Stimulated activated CD8-positive, alpha-beta memory T cell treated with anti-CD3 and anti-CD28 coated beads, Interleukin-15, amount 100 ng/mL, for 1 hour (primary cell): ENCODE data around the gene PTPN7.
"Not testable (repeated sequence)": the region's sequence is repeated elsewhere in the genome, so short reads cannot be mapped to it uniquely, and the experiment has no call there.

ENCODE experiments used
- DNase-seq: peaks from one replicate; pipeline ENCODE4 v3.0.0-alpha.2; 2020; ENCODE audit warnings: low read depth

The PTPN7 gene

DNA sequence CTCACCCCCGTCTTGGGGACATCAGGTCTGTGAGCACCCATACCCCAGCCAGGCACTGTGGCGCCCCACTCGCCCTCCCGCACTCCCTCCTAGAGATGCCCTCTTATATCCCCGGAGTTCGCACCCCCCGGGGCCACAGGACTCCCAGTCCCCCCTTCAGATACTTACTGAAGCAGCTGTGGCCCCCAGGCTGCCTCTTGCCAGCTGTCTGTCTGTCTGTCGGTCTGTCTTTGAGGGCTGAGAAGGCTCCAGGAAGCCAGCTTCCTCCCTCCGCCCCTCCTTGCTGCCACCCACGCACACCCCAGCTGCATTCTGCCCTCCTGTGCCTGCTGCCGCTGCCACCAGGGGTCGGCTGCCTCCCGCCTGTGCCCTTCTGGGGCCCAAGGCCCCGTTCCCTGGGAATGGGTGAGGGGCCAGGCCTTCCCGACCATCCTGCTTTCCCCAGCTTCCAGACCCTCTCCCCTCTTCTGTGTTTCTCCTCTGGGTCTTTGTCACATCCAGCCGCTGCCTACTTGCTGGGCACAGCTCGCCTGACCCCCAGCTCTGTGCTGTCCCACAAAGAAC lies at the start of gene PTPN7:
Gene PTPN7 (minus strand): TSS at position 226 of the 564 bp plus-strand sequence. CDS start 1,200 bp downstream, outside the sequence.
- DNase-seq = peak; percentile 78

DNA sequence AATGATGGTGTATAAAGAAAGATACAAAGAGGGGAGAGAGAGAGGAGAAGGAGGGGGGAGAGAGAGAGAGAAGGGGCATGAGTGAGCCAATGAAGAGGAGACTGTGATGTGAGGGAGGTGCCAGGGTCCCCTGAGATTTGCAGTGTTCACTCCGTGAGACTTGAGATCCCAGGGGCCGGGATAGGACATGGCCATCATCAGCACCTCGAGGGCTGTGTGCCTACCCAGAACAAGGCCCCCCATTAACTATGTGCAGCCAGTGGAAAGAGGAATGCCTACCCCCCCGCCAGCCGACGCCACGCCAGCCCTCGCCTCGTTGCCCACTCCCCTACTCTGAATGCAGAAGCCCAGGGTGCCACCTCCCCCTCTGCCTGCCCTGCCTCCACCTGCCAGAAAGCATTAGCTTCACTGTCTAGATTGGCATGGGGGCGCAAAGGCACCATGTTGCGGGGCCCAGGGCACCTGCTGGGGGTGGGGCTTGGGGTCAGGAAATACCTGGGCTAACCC lies 48.0 kb upstream of the PTPN7 start:
- no peak for DNase-seq

DNA sequence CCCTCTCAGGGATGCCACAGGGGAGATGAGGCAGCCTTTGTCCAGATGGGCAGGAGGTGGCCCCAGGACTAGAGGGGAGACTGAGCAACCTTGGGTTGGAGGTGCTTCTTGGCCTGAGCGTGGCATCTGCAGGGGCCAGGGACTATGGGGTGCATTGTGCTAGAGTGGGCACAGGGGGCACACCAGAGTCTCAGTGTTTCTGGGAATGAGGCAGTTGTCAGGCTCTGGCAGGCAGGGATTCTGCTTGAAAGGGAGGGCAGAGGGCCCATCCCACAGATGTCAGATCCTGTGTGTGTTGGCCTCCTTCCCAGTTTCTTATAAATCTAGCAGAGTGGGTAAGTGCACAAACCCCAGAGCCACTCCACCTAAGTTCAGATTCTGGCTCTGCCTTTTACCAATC lies 46.9 kb upstream of the PTPN7 start:
- DNase-seq = no peak

DNA sequence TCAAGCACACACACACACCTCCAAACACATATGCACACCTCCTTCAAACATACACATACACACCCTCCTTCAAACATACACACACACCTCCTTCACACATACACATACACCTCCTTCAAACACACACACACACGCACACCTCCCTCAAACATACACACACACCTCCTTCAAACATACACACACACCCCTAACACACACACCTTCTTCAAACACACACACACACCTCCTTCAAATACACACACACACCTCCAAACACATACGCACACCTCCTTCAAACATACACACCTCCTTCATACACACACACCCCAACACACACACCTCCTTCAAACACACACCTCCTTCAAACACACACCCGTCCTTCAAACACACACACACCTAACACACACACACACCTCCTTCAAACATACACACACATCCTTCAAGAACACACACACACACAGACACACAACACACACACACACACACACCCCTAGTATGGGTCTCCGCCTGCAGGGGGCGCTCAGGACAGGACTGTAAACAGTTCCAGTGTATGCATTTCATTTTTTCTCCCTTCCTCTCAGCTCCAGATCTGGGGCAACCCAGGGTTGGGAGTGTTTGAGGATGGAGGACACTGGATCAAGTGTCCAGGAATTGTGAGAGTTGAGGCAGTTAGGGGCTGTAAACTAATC lies 45.3 kb upstream of the PTPN7 start:
- DNase-seq = no peak

DNA sequence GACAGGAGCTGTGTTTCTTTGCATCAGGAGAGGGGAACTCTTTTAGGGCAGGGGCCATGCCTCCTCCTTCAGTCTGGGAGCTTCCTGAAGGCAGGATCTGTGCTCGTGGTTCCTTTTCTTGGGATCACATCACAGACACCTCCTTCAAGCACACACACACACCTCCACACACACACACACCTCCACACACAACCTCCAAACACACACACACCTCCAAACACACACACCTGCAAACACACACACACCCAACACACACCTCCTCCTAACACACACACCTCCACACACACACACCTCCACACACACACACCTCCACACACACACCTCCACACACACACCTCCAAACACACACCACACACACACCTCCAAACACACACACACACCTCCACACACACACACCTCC lies 43.7 kb upstream of the PTPN7 start:
- no peak for DNase-seq

DNA sequence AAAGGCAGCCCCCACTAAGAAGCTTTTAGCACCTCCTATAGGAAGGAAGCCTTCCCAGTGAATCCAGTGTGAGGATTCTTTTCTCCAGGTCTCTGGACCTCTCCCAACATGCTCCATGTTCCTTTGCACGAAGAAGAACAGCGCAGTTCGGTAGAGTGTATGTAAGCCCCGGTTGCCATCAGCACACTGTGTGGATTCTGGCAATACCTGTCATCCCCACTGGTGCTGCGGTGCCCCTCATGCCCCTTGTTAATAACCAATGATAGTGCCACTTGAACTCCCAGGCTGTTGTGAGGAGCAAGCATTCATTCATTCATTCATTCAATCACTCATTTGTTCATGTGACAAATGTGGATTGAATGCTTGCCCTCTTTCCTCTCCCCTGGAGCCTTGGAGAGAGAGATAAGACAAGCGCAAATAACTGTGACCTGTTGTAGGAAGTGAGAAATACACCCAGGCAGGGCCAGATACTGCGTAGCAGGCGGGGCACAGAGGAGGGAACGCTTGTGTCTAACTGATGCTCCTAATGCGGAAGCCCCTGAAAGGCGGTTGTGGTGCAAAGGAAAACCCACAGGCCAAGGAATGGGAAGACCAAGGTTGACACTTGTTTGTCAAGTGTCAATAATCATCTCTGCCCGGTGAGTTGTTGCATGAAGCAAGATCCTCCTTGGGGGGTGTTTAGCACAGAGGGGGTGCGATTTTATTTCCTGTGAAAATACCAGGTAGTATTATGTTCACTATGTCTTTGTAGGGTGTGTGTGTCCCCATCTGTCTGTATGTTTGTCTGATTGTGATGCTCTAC lies 43.0 kb upstream of the PTPN7 start:
- no peak for DNase-seq

DNA sequence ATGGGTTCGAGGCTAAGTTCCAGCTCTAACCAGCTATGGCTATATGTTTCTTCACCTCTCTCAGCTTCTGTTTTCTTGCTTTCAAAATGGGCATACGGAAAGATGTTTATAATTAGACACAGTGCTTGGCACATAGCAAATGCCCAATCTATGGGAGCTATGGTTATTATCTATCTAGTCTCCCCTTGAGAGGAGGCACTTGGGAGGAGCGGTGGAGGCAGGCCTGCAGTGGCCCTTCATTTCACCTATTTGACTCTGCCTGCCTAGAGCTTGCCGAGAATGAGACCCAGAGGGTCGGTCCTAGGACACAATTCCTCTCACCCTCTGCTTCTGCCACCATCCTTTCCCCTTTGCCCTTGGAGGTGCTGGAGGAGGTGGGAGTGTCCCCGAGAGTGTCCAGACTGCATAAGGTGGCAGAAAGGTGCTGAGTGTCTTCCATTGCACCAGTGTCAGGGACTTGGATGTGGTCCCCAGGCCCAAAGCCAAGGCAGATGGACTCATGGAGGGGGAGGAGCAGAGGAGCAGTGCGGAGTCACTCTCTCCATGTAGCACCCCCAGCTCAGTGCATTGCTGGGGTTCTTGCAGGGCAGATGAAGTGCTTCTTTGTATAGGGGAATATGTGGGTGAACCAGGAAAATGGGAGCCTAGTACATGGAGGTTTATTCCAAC lies 42.2 kb upstream of the PTPN7 start:
- DNase-seq = no peak

DNA sequence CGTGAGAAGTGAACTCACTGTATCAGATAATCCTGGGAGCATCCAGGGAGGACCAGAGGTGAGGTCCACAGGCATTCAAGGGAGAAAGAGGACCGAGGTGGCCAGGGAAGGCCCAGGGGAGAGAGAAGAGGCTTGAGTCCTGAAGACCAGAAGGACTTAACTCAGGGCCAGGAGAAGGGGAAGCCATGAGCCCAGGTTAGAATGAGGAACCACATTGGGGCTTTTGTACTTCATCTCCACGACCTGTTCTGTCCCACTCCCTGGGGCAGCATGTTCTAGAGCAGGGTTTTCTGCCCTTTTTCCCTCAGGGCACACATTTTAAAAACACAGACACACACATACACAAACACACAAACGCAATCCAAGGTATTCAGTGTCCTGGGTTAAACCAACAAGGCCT lies 41.6 kb upstream of the PTPN7 start:
- no peak for DNase-seq

DNA sequence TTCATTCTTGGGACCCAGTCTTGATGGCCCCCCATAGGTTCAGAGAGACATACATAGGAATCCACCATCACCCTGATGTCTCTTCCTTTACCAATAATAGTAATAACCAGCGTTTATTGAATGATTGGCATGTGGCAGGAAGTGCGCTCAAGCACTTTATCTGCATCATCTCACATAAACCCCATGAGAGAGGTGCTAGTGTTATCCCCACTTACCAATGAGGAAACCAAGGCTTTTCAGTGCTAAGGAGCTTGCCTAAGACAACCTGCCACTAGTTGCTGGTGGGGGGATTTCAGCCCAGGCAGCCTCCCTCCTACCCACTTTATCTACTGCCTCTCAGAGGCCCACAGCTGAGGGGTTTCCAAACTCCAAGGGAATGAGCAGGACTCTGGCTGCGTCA lies 40.9 kb upstream of the PTPN7 start:
- no peak for DNase-seq

DNA sequence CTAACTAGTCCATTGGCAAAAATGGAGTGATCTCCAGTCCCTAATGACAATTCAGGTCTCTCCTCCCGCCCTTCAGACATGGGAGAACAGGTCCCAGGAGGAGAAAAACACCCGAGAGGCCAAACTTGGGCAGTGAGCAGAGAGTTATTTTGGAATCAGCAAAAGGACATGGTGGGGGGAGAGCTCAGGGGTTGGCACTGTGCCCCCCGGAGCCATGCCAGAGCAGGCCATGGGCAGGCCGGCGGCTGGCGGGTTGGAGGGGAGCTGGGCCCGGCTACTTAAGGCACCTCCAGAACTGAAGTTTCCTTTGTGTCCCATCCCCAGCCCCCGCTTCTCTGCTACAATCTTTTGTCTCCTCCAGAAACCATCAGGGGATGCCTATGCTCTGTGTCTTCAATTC lies 40.3 kb upstream of the PTPN7 start:
- no peak for DNase-seq

DNA sequence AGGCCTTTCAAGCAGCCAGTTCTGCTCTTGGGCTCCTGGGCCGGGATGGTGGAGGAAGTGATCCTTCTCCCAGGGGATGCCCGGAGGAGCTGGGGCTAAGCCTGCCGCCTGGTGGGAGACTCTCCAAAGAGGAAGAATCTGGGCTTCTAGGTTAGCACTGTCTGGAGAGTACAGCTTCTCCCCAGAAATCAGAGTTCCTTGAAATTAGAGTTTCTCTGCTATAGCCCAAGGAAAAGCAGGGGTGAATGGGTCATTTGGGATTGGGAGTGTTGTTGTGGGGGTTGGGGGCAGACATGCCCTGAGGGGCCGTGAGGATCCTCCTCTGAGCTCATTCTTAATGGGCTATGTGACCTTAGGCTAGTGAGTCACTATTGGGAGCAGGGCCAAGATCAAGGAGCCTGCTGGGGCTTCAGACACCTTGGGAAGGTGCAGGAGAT lies 39.7 kb upstream of the PTPN7 start:
- no peak for DNase-seq

DNA sequence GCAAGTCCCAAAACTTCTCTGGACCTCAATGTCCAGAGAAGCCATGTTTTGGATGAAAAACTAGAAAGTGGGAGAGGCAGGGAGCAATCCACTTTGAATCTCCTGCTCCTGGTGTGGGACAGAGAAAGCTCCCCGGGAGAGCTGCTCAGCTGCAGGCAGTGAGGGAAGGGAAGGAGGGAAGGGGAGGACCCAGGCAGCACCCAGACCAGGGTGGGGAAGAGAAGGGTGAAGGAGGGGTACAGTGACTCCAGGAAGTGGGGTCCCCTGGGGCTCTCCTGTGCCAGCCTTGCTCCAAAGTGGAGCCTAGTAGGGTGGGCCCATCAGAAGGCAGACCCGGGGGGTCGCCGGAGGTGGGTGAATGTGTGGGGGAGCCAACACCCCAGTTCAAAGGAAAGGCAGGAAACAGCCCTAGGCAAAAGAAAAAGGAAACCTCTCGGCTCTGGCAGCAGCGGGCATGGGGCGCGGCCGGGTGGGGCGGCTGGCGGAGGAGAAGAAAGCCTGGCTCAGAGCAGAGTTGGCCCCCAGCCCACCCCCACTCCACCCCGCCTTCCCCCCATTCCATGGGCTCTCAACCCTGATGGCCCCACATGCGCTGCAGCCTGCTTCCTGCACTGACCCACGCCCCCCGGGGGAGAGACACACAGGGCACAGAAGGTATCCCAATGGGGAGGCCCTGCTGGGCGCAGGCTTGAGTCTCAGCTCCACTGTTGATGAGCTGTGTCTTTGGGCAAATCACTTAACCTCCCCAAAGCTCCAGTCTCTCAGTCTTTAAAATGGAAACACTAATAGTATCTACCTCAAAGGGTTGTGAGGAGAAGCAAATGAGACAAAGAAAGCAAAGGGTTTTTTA lies 38.9 kb upstream of the PTPN7 start:
- DNase-seq = no peak

DNA sequence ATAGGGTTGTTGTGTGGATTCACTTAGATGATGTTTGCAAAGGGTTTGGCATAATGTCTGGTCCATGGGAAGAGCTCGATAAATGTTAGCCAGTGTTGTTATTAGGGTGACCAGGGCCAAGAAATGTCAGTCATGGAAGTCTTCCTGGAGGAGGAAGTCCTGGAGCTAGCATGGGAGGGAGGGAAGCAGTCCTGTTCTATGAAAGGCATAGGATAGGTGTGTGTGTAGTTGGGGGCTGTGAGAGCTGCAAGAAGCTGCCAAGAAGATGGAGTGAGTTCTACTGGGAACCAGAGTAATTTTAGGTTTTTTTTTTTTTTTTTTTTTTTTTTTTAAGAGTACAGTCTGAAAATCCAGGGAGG lies 37.9 kb upstream of the PTPN7 start:
- no peak for DNase-seq

DNA sequence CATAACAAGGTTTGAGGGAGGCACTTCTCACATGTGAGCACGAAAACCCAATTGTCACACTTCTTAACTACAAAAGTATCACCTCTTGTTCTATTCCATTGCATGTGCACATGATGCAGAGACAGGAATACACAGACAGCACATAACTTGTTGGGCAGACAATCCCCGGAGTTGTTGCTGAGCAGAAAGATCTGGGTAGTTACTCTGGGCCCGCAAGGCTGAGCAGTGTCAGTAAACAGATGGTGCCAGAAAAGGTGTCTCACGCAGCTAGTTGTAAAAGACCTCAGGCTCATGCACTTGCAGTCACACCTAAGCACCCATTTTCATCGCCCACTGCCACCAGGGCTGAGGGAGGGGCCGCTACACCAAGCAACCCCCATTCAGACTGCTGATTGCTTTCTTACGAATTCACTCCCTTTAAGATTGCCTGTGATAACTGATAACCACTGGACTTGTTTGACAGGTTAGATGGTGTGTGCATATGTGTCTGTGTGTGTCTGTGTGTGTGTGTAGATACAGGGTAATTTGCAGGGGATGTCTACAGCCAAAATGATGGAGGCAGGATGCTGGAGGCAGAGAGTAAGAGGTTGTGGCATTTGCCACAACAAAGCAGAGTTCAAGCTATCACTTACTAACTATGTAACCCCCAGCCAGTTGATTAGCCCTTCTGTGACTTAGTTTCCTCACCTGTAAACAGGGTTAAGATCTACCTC lies 37.4 kb upstream of the PTPN7 start:
- no peak for DNase-seq

DNA sequence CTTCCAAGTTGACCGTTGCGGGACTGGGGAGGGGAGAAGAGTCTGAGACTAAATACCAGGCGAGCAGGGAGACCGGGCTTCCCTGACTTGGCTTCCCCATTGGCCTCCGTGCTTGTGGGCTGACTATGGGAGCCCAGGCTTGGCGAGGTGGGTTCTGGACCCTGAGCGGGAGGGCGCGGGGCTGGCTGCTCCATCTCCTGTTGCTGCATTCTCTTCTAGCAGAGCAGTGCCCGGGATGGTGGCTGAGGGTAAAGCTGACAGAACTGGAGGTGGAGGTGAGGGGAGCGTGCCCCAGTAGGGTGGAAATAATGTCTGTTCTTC lies 33.9 kb upstream of the PTPN7 start:
- DNase-seq = no peak

DNA sequence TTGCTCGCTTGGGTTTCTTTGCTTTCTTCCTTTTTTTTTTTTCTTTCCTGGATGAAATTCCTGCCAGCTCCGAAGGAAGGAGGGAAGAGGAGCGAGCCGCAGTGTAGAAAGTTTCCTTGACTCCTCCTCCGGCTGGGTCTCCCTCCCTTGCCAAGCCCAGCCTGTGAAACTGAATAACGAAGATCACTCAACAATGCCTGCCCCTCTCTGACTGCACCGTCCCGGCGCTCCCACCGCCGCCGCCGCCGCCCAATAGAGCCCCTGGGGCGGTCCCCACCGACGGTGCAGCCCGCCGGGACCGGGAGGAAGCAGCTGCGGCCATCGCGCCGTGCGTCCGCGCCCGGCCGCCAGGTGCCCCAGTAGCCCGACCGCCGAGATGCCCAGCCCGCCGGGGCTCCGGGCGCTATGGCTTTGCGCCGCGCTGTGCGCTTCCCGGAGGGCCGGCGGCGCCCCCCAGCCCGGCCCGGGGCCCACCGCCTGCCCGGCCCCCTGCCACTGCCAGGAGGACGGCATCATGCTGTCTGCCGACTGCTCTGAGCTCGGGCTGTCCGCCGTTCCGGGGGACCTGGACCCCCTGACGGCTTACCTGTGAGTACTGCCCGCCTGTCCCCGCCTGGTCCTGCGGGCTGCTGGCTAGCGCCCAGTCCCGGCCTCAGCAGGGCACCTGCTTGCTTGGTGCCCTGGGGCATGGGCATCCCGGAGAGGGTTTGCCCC lies 33.4 kb upstream of the PTPN7 start, which contains the start of gene LGR6:
Gene LGR6 (plus strand): TSS at position 186 of the 714 bp plus-strand sequence. CDS start 191 bp downstream, at position 377.
- DNase-seq = no peak

DNA sequence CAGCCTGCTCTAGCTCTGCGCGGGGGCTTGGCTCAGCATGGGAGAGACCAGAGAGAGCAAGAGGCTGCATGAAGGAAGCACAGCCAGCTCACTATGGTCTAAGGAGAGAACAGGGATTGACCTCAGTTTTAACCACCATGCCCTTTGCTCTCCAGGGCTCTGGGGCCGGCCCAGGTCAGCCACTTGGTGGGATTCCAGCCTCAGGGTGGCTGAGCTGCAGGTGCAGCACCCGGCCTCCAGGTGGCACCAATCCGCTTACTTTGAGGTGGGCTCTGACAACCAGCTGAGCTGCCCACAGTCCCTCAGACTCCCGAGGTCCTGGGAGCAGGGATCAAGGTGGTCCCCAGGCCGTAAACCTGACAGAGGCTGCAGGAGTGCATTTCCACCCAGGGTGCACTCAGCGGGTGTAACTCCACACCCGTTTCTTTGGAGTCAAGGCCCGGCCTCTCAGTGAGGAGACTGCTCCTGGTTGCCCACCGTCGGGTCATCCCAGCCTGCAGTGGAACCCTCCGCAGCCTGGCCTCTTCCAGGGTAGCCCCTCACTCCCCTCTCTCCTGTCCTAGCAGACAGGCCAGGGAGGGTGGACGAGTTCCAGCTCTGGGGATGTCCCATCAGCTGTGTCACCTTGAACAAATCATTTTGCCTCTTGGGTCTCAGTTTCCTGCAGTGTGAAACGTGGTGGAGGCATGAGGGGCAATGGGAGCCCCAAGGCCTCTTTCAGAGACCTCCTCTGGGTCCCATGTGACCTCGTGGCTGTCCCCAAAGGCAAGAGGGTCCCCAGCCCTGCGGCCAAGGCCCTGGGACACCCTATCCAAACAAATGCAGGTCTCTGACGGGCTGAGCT lies 32.6 kb upstream of the PTPN7 start:
- peak; percentile 33 for DNase-seq

DNA sequence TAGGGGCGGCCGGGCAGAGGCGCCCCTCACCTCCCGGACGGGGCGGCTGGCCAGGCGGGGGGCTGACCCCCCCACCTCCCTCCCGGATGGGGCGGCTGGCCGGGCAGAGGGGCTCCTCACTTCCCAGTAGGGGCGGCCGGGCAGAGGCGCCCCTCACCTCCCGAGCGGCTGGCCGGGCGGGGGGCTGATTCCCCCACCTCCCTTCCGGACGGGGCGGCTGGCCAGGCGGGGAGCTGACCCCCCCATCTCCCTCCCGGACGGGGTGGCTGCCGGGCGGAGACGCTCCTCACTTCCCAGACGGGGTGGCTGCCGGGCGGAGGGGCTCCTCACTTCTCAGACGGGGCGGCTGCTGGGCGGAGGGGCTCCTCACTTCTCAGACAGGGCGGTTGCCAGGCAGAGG lies 31.0 kb upstream of the PTPN7 start:
- not testable (repeated sequence) for DNase-seq

DNA sequence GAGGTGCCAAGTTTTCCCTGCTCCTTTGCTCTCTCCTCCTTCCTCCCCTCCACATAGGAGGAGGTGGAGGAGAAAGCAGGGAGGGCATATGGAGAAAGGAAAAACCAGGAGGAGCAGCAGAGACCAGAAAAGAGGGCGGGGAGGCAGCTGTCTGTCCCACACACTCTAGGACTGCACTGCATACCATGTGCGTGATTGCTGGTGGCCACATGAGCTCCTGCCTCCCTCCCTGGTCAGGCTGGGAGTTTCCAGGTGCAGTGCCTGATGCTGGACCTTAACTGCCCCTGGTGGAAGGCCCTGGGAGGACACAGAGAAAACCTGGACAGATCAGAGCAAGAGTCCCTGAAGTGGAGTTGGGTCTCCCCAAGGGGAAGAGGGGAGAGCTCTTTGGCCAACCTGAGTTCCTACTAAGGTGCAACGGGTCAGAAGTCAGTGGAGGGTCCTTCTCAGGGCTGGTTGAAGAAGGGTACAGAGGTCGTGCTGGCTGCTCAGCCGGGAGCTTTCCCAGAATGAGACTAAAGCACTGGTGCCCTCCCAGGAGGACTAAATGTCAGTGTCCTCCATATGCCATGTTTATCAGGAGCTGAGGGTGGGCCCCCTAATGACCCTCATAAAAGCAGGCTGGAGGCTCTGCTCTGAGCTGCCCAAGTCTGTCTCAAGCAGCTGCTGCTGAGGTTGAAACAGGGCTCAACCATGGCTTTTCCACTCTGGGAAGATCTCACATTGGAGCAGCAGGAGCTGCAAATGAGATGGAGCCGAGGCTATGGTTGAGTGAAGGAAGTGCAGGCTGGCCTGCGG lies 29.7 kb upstream of the PTPN7 start:
- no peak for DNase-seq
